Activated CD4-positive, alpha-beta T cell treated with anti-CD3 and anti-CD28 coated beads, Interleukin-2, amount 10 ng/mL, durations not matched to agents 7 days and 5 days (primary cell): ENCODE results near the gene STIP1. TPM values are rescaled to one million over a fixed set of nuclear protein-coding genes. Genes with fewer than 3 reads are reported as not detected.
A peak's percentile ranks its signal among the peaks of the same experiment; 100 is the strongest.

Experiments
- CTCF ChIA-PET: fragments of 350-600 bp; sonication (Branson Sonifier 250); formaldehyde crosslinking; loops from one replicate; lab custom pipeline; 2021; ENCODE audit warnings: antibody characterized with exemption; lab: Charles Lee
- POLR2A ChIA-PET: fragments of 350-600 bp; sonication (Branson Sonifier 250); formaldehyde crosslinking; loops from one replicate; lab custom pipeline; 2021; ENCODE audit warnings: antibody characterized with exemption; lab: Charles Lee
- DNase-seq: peaks from one replicate; pipeline ENCODE4 v3.0.0-alpha.2; 2020
- H3K27ac Mint-ChIP-seq: one replicate; pipeline ENCODE4 v1.8.0; 2021; ENCODE audit warnings: mild to moderate bottlenecking, moderate library complexity, mixed read lengths
- H3K27me3 Mint-ChIP-seq: one replicate; pipeline ENCODE4 v1.8.0; 2021; ENCODE audit warnings: mixed read lengths
- H3K36me3 Mint-ChIP-seq: one replicate; pipeline ENCODE4 v1.8.0; 2021; ENCODE audit warnings: low read depth, mixed read lengths
- H3K4me1 Mint-ChIP-seq: one replicate; pipeline ENCODE4 v1.8.0; 2021; ENCODE audit warnings: mixed read lengths
- H3K4me3 Mint-ChIP-seq: one replicate; pipeline ENCODE4 v1.8.0; 2021; ENCODE audit warnings: mild to moderate bottlenecking, moderate library complexity, mixed read lengths
- H3K9me3 Mint-ChIP-seq: one replicate; pipeline ENCODE4 v1.8.0; 2021; ENCODE audit warnings: mixed read lengths
- total RNA-seq, 2 experiments: library from RNA; stranded (reverse); gene quantifications; one replicate each; pipeline ENCODE4 v1.2.3, GENCODE V29; 2021

Gene STIP1
- total RNA-seq, 2 experiments from 2014 or later: 211 to 213 TPM

GRCh38 chr11:64229744-64230170 is 43.8 kb downstream of the STIP1 start:
- H3K36me3 Mint-ChIP-seq: peaks cover 5% of the 10 kb centered on the region
- ChIA-PET POLR2A (no interaction called here), CTCF (interaction anchor here (0.6 to 9.2 kb wide), 5 partner anchors 10 to 74 kb away, joined by 3 to 94 read pairs (median 3); partner anchors contain the start of gene FERMT3)
- H3K4me3 Mint-ChIP-seq: peak overlapping the region; percentile 87
- H3K9me3 Mint-ChIP-seq: no peaks in the 10 kb centered on the region
- H3K4me1 Mint-ChIP-seq: peaks cover 58% of the 10 kb centered on the region
- H3K27me3 Mint-ChIP-seq: no peaks in the 10 kb centered on the region
- no peak for DNase-seq
- H3K27ac Mint-ChIP-seq: peak overlapping the region; percentile 94

DNA sequence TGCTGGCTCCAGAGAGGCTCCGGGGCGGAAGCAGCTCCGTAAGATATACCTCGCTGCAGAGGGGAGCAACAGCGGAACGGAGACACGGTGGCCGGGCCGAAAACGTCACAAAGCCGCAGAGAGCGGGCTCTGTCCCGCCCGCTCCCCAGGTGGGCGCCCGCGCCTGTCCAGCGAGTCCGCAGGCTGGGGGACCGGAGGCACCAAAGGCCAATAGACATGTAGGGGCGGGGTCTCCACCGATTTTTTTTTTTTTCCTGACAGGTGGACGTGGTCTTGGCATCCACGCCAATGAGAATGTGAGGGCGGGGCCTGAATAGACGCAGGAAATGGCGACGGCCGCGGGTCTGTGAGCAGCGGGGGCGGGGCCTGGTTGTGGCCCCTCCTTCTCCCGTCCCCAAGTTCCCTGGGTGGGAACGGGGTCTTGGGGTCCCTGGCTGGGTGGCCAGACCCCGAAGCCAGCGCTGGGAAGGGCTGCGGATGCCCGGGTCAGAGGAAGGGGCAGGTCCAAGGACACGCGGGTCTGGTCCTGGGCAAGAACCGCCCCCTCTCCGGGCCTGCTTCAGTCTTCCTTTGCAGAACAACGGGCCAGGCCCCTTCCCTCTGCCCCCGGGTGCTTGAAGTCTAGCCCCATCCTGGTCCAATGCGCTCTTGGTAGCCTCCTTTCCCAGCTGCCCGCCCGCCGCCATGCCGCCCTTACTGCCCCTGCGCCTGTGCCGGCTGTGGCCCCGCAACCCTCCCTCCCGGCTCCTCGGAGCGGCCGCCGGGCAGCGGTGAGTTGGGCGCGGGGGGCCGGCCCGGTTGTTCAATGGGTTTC is 44.4 kb downstream of the STIP1 start, which contains the start of gene DNAJC4:
Gene DNAJC4 (plus strand): TSS at position 378 of the 814 bp plus-strand sequence. CDS start 307 bp downstream, at position 685.
- POLR2A ChIA-PET: no interaction called here
- DNase-seq: peak; percentile 94
- Mint-ChIP-seq H3K27ac (peak within 1 kb of the TSS; percentile 94), H3K36me3 (peaks cover 5% of the 10 kb centered on the region), H3K9me3 (no peaks in the 10 kb centered on the region), H3K27me3 (no peaks in the 10 kb centered on the region), H3K4me3 (peak within 1 kb of the TSS; percentile 87), H3K4me1 (peaks cover 56% of the 10 kb centered on the region)
- CTCF ChIA-PET: interaction anchor here (0.6 to 9.2 kb wide), 7 partner anchors 11 to 96 kb away, joined by 3 to 94 read pairs (median 3); partner anchors contain the start of gene FERMT3

DNA sequence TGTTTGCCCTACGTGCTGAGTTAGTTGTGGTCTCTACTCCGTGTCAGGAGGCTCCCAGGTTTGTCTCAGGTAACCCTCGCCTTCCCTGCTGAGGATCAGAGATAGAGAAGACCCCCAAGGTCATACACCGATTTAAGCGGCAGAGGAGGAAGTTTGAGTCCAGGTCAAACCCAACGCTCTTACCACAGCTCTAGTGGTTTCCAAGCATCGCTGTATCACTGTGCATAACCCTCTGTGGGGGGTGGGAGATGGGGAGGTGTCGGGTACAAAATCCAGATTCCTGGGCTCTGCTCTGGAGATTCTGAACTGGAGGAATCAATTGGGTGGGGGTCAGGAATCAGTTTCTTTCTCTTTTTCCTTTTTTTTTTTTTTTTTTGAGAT is 45.0 kb downstream of the STIP1 start:
- CTCF ChIA-PET: interaction anchor here (0.6 to 1.2 kb wide), 3 partner anchors 12 to 95 kb away, joined by 4 read pairs; no protein-coding TSS in a partner anchor
- peak overlapping the region; percentile 94 for H3K27ac Mint-ChIP-seq
- peaks cover 61% of the 10 kb centered on the region for H3K4me1 Mint-ChIP-seq

GRCh38 chr11:64231546-64231945 is 45.6 kb downstream of the STIP1 start:
- H3K4me3 Mint-ChIP-seq: peak overlapping the region; percentile 87
- ChIA-PET POLR2A (no interaction called here), CTCF (interaction anchor here (0.6 to 1.7 kb wide), 5 partner anchors 11 to 111 kb away, joined by 3 to 4 read pairs (median 4); no protein-coding TSS in a partner anchor)
- DNase-seq: no peak
- H3K4me1 Mint-ChIP-seq: peaks cover 62% of the 10 kb centered on the region
- no peaks in the 10 kb centered on the region for H3K9me3 Mint-ChIP-seq
- H3K36me3 Mint-ChIP-seq: peaks cover 7% of the 10 kb centered on the region
- H3K27ac Mint-ChIP-seq: no peak overlapping the region
- no peaks in the 10 kb centered on the region for H3K27me3 Mint-ChIP-seq

More for the DNA sequence above, 45.0 kb downstream of the STIP1 start:
- Mint-ChIP-seq H3K27me3 (no peaks in the 10 kb centered on the region), H3K36me3 (peaks cover 7% of the 10 kb centered on the region), H3K9me3 (no peaks in the 10 kb centered on the region), H3K4me3 (peak overlapping the region; percentile 87)
- POLR2A ChIA-PET: no interaction called here
- no peak for DNase-seq

GRCh38 chr11:64232182-64232966 is 46.4 kb downstream of the STIP1 start:
- Mint-ChIP-seq H3K4me3 (peak overlapping the region; percentile 52), H3K9me3 (no peaks in the 10 kb centered on the region), H3K27ac (peak overlapping the region; percentile 46)

GRCh38 chr11:64232967-64233315 is 47.0 kb downstream of the STIP1 start:
- Mint-ChIP-seq H3K27ac (no peak overlapping the region), H3K27me3 (no peaks in the 10 kb centered on the region), H3K4me3 (peak overlapping the region; percentile 14), H3K36me3 (peaks cover 13% of the 10 kb centered on the region), H3K4me1 (peaks cover 62% of the 10 kb centered on the region), H3K9me3 (no peaks in the 10 kb centered on the region)
- no peak for DNase-seq
- CTCF ChIA-PET: interaction anchor here (0.6 to 2.0 kb wide), 12 partner anchors 10 to 218 kb away, joined by 3 to 6 read pairs (median 4); partner anchors contain the start of genes ESRRA and PLCB3
- POLR2A ChIA-PET: interaction anchor here (0.6 to 1.0 kb wide), 3 partner anchors 8 to 72 kb away, joined by 3 read pairs; partner anchors contain the start of gene FKBP2

More at GRCh38 chr11:64232182-64232966, 46.4 kb downstream of the STIP1 start:
- Mint-ChIP-seq H3K27me3 (no peaks in the 10 kb centered on the region), H3K36me3 (peaks cover 9% of the 10 kb centered on the region), H3K4me1 (peaks cover 65% of the 10 kb centered on the region)
- ChIA-PET POLR2A (interaction anchor here (0.6 to 1.0 kb wide), 2 partner anchors 9 to 45 kb away, joined by 3 read pairs; partner anchors contain the start of gene FKBP2), CTCF (interaction anchor here (0.6 to 2.0 kb wide), 13 partner anchors 9 to 217 kb away, joined by 3 to 6 read pairs (median 4); partner anchors contain the start of genes ESRRA and PLCB3)
- no peak for DNase-seq

- Mint-ChIP-seq H3K27ac (peak within 1 kb of the TSS; percentile 73), H3K4me1 (peaks cover 61% of the 10 kb centered on the region), H3K27me3 (no peaks in the 10 kb centered on the region), H3K9me3 (no peaks in the 10 kb centered on the region), H3K4me3 (peak within 1 kb of the TSS; percentile 83), H3K36me3 (peaks cover 13% of the 10 kb centered on the region)
- ChIA-PET POLR2A (no interaction called here), CTCF (interaction anchor here (1.0 to 2.0 kb wide), 4 partner anchors 10 to 71 kb away, joined by 3 to 6 read pairs (median 4); partner anchors contain the start of gene ESRRA)
- peak; percentile 71 for DNase-seq
These were observed 48.1 kb downstream of the STIP1 start, which contains the start of gene VEGFB for GRCh38 chr11:64233913-64234586. Gene VEGFB (plus strand): TSS chr11:64234584. CDS start chr11:64234834, 250 bp downstream.

DNA sequence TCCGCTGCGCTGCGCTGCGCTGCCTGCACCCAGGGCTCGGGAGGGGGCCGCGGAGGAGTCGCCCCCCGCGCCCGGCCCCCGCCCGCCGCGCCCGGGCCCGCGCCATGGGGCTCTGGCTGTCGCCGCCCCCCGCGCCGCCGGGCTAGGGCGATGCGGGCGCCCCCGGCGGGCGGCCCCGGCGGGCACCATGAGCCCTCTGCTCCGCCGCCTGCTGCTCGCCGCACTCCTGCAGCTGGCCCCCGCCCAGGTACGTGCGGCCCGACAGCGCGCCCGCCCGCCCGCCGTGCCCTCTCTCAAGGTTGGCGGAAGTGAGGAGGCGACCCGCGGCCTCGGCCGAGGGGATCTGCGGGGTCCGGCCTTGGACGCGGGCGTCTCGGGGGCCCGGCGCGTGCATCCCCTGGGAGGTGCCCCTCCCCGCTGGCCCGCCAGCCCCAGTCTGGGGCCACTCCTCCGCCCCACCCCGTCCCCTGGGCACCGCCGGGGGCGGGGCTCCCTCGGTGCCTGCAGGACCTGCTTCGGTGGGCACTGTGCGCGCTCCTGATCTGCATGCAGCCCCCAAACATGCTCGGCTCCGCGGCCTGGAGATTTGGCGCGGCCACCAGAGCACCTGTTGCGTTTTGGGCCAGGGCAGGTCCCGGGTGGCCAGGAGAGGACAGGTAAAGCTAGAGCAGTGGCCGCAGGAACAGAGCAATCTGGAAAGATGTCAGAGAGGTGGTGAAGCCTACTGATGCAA is 48.8 kb downstream of the STIP1 start:
- peak overlapping the region; percentile 73 for H3K27ac Mint-ChIP-seq
- peak overlapping the region; percentile 83 for H3K4me3 Mint-ChIP-seq
- H3K36me3 Mint-ChIP-seq: peaks cover 13% of the 10 kb centered on the region
- peak; percentile 49 for DNase-seq
- no peaks in the 10 kb centered on the region for H3K27me3 Mint-ChIP-seq
- CTCF ChIA-PET: interaction anchor here (0.6 to 2.0 kb wide), 4 partner anchors 67 to 777 kb away, joined by 3 to 5 read pairs (median 4); no protein-coding TSS in a partner anchor
- peaks cover 58% of the 10 kb centered on the region for H3K4me1 Mint-ChIP-seq
- POLR2A ChIA-PET: interaction anchor here (0.6 kb wide), 1 partner anchor 34 kb away, joined by 3 read pairs; no protein-coding TSS in a partner anchor
- H3K9me3 Mint-ChIP-seq: no peaks in the 10 kb centered on the region

DNA sequence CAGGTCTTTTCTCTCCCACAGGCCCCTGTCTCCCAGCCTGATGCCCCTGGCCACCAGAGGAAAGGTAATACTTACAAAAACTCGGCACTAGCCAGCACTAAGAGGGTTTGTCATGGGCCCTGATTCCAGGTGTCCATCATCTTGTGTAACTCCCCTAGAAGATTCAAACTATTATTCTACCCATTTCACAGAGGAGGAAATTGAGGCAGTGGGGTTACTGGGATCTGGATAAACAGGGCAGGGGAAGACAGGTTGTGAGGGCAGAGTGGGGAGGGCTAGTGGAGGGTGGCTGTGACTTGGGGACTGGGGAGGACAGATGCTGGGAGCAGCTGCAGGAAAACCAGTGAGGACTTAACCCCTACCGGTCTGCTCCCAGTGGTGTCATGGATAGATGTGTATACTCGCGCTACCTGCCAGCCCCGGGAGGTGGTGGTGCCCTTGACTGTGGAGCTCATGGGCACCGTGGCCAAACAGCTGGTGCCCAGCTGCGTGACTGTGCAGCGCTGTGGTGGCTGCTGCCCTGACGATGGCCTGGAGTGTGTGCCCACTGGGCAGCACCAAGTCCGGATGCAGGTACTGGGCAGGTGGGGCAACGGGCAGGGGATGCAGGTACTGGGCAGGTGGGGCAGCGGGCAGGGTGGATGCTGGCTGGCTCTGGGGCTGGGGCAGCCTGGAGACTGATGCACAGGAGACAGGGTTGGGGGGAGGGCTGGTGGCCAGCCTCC is 49.6 kb downstream of the STIP1 start:
- ChIA-PET CTCF (interaction anchor here (0.6 to 2.0 kb wide), 7 partner anchors 9 to 776 kb away, joined by 3 to 5 read pairs (median 4); no protein-coding TSS in a partner anchor), POLR2A (interaction anchor here (0.6 kb wide), 1 partner anchor 33 kb away, joined by 3 read pairs; no protein-coding TSS in a partner anchor)
- Mint-ChIP-seq H3K4me3 (peak overlapping the region; percentile 83), H3K36me3 (peaks cover 14% of the 10 kb centered on the region), H3K4me1 (peaks cover 59% of the 10 kb centered on the region), H3K27ac (peak overlapping the region; percentile 73), H3K9me3 (no peaks in the 10 kb centered on the region), H3K27me3 (no peaks in the 10 kb centered on the region)
- no peak for DNase-seq

DNA sequence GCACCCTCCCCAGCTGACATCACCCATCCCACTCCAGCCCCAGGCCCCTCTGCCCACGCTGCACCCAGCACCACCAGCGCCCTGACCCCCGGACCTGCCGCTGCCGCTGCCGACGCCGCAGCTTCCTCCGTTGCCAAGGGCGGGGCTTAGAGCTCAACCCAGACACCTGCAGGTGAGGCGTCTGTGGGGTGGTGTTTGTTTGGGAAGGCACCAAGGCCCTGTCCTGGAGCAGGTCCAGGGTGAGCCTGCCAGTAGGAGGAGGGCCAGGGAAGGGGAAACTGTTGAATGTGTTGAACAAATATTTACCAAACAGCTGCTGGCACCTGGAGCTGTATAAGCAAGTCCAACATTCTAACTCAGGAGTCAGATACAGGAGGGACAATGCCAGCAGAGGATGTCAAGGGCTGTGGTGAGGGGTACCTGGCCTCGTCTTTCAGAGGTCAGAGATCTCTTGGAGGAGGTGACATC is 51.5 kb downstream of the STIP1 start:
- no peak for DNase-seq
- H3K4me1 Mint-ChIP-seq: peaks cover 54% of the 10 kb centered on the region
- ChIA-PET CTCF (interaction anchor here (0.6 to 2.2 kb wide), 10 partner anchors 9 to 66 kb away, joined by 3 to 6 read pairs (median 3); partner anchors contain the start of genes NUDT22, PPP1R14B and TRPT1), POLR2A (no interaction called here)
- peak overlapping the region; percentile 36 for H3K27ac Mint-ChIP-seq
- H3K9me3 Mint-ChIP-seq: no peaks in the 10 kb centered on the region
- no peak overlapping the region for H3K4me3 Mint-ChIP-seq
- no peaks in the 10 kb centered on the region for H3K27me3 Mint-ChIP-seq
- peaks cover 14% of the 10 kb centered on the region for H3K36me3 Mint-ChIP-seq
